Stimulated activated memory B cell treated with anti-CD40 and anti-IgM and Interleukin-4, amounts not matched to agents 10 μg/mL and 1 μg/mL and 100 μg/mL, for 72 hours (primary cell): ENCODE data around the gene B9D1.

Experiments
- ATAC-seq: fragments of 150-1000 bp; cut with Tn5 transposase; 2 replicates; pipeline ENCODE4 v1.10.0; 2021
- H3K27ac Mint-ChIP-seq: one replicate; pipeline ENCODE4 v1.8.0; 2022; ENCODE audit warnings: mild to moderate bottlenecking, mixed read lengths
- H3K27me3 Mint-ChIP-seq: one replicate; pipeline ENCODE4 v1.8.0; 2022; ENCODE audit warnings: mixed read lengths
- H3K36me3 Mint-ChIP-seq: one replicate; pipeline ENCODE4 v1.8.0; 2022; ENCODE audit warnings: mixed read lengths
- H3K4me1 Mint-ChIP-seq: one replicate; pipeline ENCODE4 v1.8.0; 2022; ENCODE audit warnings: mixed read lengths
- H3K4me3 Mint-ChIP-seq: one replicate; pipeline ENCODE4 v1.8.0; 2022; ENCODE audit warnings: mild to moderate bottlenecking, moderate library complexity, mixed read lengths
- H3K9me3 Mint-ChIP-seq: one replicate; pipeline ENCODE4 v1.8.0; 2022; ENCODE audit warnings: mixed read lengths

Gene B9D1

GRCh38 chr17:19331543-19332245 lies 30.8 kb downstream of the B9D1 start:
- Mint-ChIP-seq H3K4me3 (no peak overlapping the region), H3K36me3 (peaks cover 20% of the 10 kb centered on the region), H3K27me3 (peaks cover under 1% of the 10 kb centered on the region), H3K4me1 (peaks cover 7% of the 10 kb centered on the region), H3K9me3 (no peaks in the 10 kb centered on the region), H3K27ac (no peak overlapping the region)
- ATAC-seq = no peak

- Mint-ChIP-seq H3K27ac (no peak overlapping the region), H3K4me1 (peaks cover 7% of the 10 kb centered on the region), H3K36me3 (peaks cover 20% of the 10 kb centered on the region), H3K27me3 (no peaks in the 10 kb centered on the region), H3K4me3 (no peak overlapping the region), H3K9me3 (no peaks in the 10 kb centered on the region)
- no peak for ATAC-seq
Measured at GRCh38 chr17:19331134-19331533, 31.4 kb downstream of the B9D1 start.

GRCh38 chr17:19330271-19330670 lies 32.3 kb downstream of the B9D1 start:
- Mint-ChIP-seq H3K36me3 (peaks cover 11% of the 10 kb centered on the region), H3K4me3 (no peak overlapping the region), H3K27ac (no peak overlapping the region), H3K4me1 (peaks cover 7% of the 10 kb centered on the region), H3K27me3 (no peaks in the 10 kb centered on the region), H3K9me3 (no peaks in the 10 kb centered on the region)
- ATAC-seq = no peak

- no peak for ATAC-seq
- no peaks in the 10 kb centered on the region for H3K27me3 Mint-ChIP-seq
- peaks cover 11% of the 10 kb centered on the region for H3K36me3 Mint-ChIP-seq
- no peak overlapping the region for H3K4me3 Mint-ChIP-seq
- H3K9me3 Mint-ChIP-seq = no peaks in the 10 kb centered on the region
- no peak overlapping the region for H3K27ac Mint-ChIP-seq
- H3K4me1 Mint-ChIP-seq = peaks cover 7% of the 10 kb centered on the region
Measured at GRCh38 chr17:19329839-19330238, 32.7 kb downstream of the B9D1 start.

- no peaks in the 10 kb centered on the region for H3K9me3 Mint-ChIP-seq
- ATAC-seq = no peak
- H3K4me1 Mint-ChIP-seq = peaks cover 7% of the 10 kb centered on the region
- H3K4me3 Mint-ChIP-seq = no peak overlapping the region
- H3K36me3 Mint-ChIP-seq = peaks cover 9% of the 10 kb centered on the region
- H3K27me3 Mint-ChIP-seq = no peaks in the 10 kb centered on the region
- no peak overlapping the region for H3K27ac Mint-ChIP-seq
Measured at GRCh38 chr17:19329136-19329535, 33.4 kb downstream of the B9D1 start.

- Mint-ChIP-seq H3K4me1 (peaks cover 7% of the 10 kb centered on the region), H3K27me3 (no peaks in the 10 kb centered on the region), H3K27ac (no peak overlapping the region), H3K36me3 (peaks cover 6% of the 10 kb centered on the region), H3K4me3 (no peak overlapping the region), H3K9me3 (no peaks in the 10 kb centered on the region)
- no peak for ATAC-seq
Measured at GRCh38 chr17:19328441-19329061, 34.0 kb downstream of the B9D1 start.

GRCh38 chr17:19327031-19327783 lies 35.3 kb downstream of the B9D1 start:
- Mint-ChIP-seq H3K9me3 (no peaks in the 10 kb centered on the region), H3K4me3 (no peak overlapping the region), H3K4me1 (no peaks in the 10 kb centered on the region), H3K27me3 (no peaks in the 10 kb centered on the region), H3K27ac (no peak overlapping the region), H3K36me3 (peaks cover 12% of the 10 kb centered on the region)
- ATAC-seq = no peak

- Mint-ChIP-seq H3K27me3 (no peaks in the 10 kb centered on the region), H3K4me1 (no peaks in the 10 kb centered on the region), H3K36me3 (peaks cover 18% of the 10 kb centered on the region), H3K27ac (no peak overlapping the region), H3K9me3 (no peaks in the 10 kb centered on the region), H3K4me3 (no peak overlapping the region)
- ATAC-seq = no peak
Measured at GRCh38 chr17:19325542-19325941, 37.0 kb downstream of the B9D1 start.

- Mint-ChIP-seq H3K4me1 (no peaks in the 10 kb centered on the region), H3K27me3 (no peaks in the 10 kb centered on the region), H3K27ac (no peak overlapping the region), H3K9me3 (no peaks in the 10 kb centered on the region), H3K4me3 (no peak overlapping the region), H3K36me3 (peaks cover 11% of the 10 kb centered on the region)
- no peak for ATAC-seq
Measured at GRCh38 chr17:19322861-19323260, 39.7 kb downstream of the B9D1 start.

- no peak overlapping the region for H3K4me3 Mint-ChIP-seq
- peaks cover 11% of the 10 kb centered on the region for H3K36me3 Mint-ChIP-seq
- no peak overlapping the region for H3K27ac Mint-ChIP-seq
- H3K9me3 Mint-ChIP-seq = no peaks in the 10 kb centered on the region
- H3K4me1 Mint-ChIP-seq = peaks cover 7% of the 10 kb centered on the region
- no peak for ATAC-seq
- no peaks in the 10 kb centered on the region for H3K27me3 Mint-ChIP-seq
Measured at GRCh38 chr17:19322129-19322505, 40.4 kb downstream of the B9D1 start.

GRCh38 chr17:19321481-19322128 lies 40.9 kb downstream of the B9D1 start:
- Mint-ChIP-seq H3K4me1 (peaks cover 12% of the 10 kb centered on the region), H3K36me3 (peaks cover 11% of the 10 kb centered on the region), H3K27ac (no peak overlapping the region), H3K9me3 (no peaks in the 10 kb centered on the region), H3K4me3 (no peak overlapping the region), H3K27me3 (no peaks in the 10 kb centered on the region)
- no peak for ATAC-seq

- H3K4me3 Mint-ChIP-seq = no peak overlapping the region
- H3K36me3 Mint-ChIP-seq = peaks cover 11% of the 10 kb centered on the region
- no peaks in the 10 kb centered on the region for H3K9me3 Mint-ChIP-seq
- ATAC-seq = no peak
- no peak overlapping the region for H3K27ac Mint-ChIP-seq
- H3K4me1 Mint-ChIP-seq = peaks cover 12% of the 10 kb centered on the region
- H3K27me3 Mint-ChIP-seq = no peaks in the 10 kb centered on the region
Measured at GRCh38 chr17:19320876-19321275, 41.6 kb downstream of the B9D1 start.

- Mint-ChIP-seq H3K27ac (no peak overlapping the region), H3K4me3 (no peak overlapping the region), H3K27me3 (no peaks in the 10 kb centered on the region)
Measured at GRCh38 chr17:19319771-19320505, 42.6 kb downstream of the B9D1 start.

GRCh38 chr17:19318611-19319010 lies 43.9 kb downstream of the B9D1 start:
- Mint-ChIP-seq H3K36me3 (peaks cover 19% of the 10 kb centered on the region), H3K27me3 (no peaks in the 10 kb centered on the region), H3K27ac (no peak overlapping the region), H3K4me3 (no peak overlapping the region), H3K9me3 (no peaks in the 10 kb centered on the region), H3K4me1 (peaks cover 12% of the 10 kb centered on the region)
- ATAC-seq = no peak

More at GRCh38 chr17:19319771-19320505, 42.6 kb downstream of the B9D1 start:
- no peak for ATAC-seq
- peaks cover 12% of the 10 kb centered on the region for H3K4me1 Mint-ChIP-seq
- peaks cover 11% of the 10 kb centered on the region for H3K36me3 Mint-ChIP-seq
- no peaks in the 10 kb centered on the region for H3K9me3 Mint-ChIP-seq
